GM23248 (cell line): Measurements from ENCODE around the gene HIPK2. TPM values are rescaled to one million over a fixed set of nuclear protein-coding genes. Genes with fewer than 3 reads are reported as not detected.

Source experiments
- DNase-seq: peaks from one replicate; pipeline ENCODE4 v3.0.0-alpha.2; 2015
- H2AFZ ChIP-seq: fragments of 200-600 bp; sonication (generic); 2 replicates; pipeline ENCODE4 v1.6.1; 2016; ENCODE audit warnings: antibody characterized with exemption
- H3F3A ChIP-seq: fragments of 200-600 bp; sonication (generic); 2 replicates; pipeline ENCODE4 v1.6.1; 2016; ENCODE audit warnings: mild to moderate bottlenecking, antibody characterized with exemption, mixed run types; ENCODE audit not compliant: insufficient read depth
- H3K27ac ChIP-seq: fragments of 200-600 bp; sonication (generic); 2 replicates; pipeline ENCODE4 v1.5.1; 2016; ENCODE audit warnings: mild to moderate bottlenecking
- H3K27me3 ChIP-seq: fragments of 200-600 bp; sonication (generic); replicated peaks from 2 replicates; pipeline ENCODE4 v1.6.1; 2016; ENCODE audit warnings: mild to moderate bottlenecking; ENCODE audit not compliant: insufficient read depth
- H3K36me3 ChIP-seq: fragments of 200-600 bp; sonication (generic); 2 replicates; pipeline ENCODE4 v1.6.1; 2016; ENCODE audit warnings: low read depth, mild to moderate bottlenecking
- H3K4me1 ChIP-seq: fragments of 200-600 bp; sonication (generic); 2 replicates; pipeline ENCODE4 v1.6.1; 2016; ENCODE audit warnings: mild to moderate bottlenecking; ENCODE audit not compliant: insufficient read depth
- H3K4me2 ChIP-seq: fragments of 200-600 bp; sonication (generic); one replicate; pipeline ENCODE4 v1.6.1; 2016; ENCODE audit warnings: mild to moderate bottlenecking; ENCODE audit not compliant: unreplicated experiment
- H3K4me3 ChIP-seq: fragments of 200-600 bp; sonication (generic); 2 replicates; pipeline ENCODE4 v1.5.1; 2016; ENCODE audit warnings: mild to moderate bottlenecking
- H3K79me2 ChIP-seq: fragments of 200-600 bp; sonication (generic); 2 replicates; pipeline ENCODE4 v1.6.1; 2016; ENCODE audit warnings: mild to moderate bottlenecking; ENCODE audit not compliant: insufficient read depth
- H3K9ac ChIP-seq: fragments of 200-600 bp; sonication (generic); 2 replicates; pipeline ENCODE4 v1.6.1; 2016; ENCODE audit warnings: mild to moderate bottlenecking
- H3K9me2 ChIP-seq: fragments of 200-600 bp; sonication (generic); 2 replicates; pipeline ENCODE4 v1.6.1; 2016; ENCODE audit warnings: mixed run types, mild to moderate bottlenecking, moderate library complexity; ENCODE audit not compliant: insufficient read depth
- H3K9me3 ChIP-seq: fragments of 200-600 bp; sonication (generic); one replicate; pipeline ENCODE4 v1.6.1; 2017; ENCODE audit warnings: low read depth
- H4K20me1 ChIP-seq: fragments of 200-600 bp; sonication (generic); 2 replicates; pipeline ENCODE4 v1.6.0; 2016; ENCODE audit not compliant: insufficient read depth
- EZH2 ChIP-seq: fragments of 200-600 bp; sonication (generic); IDR thresholded peaks from 2 replicates; pipeline ENCODE4 v1.6.1; 2018; ENCODE audit warnings: antibody characterized with exemption, mild to moderate bottlenecking; ENCODE audit not compliant: insufficient read depth, poor library complexity, severe bottlenecking
- EZH2phosphoT487 ChIP-seq: fragments of 200-600 bp; sonication (generic); IDR thresholded peaks from 2 replicates; pipeline ENCODE4 v1.6.1; 2018; ENCODE audit warnings: antibody characterized with exemption, moderate library complexity, mild to moderate bottlenecking, low read depth; ENCODE audit not compliant: insufficient read depth
- WGBS, 2 experiments: methylation state at CpG; one replicate each; pipeline ENCODE4 v1.1.6; 2015 to 2017; ENCODE audit warnings: low lambda C conversion rate in 2 of 2, low coverage in 1 of 2; ENCODE audit errors: missing lambda C conversion rate in 2 of 2; 5-methylcytosine and 5-hydroxymethylcytosine counted together
- in situ Hi-C: fragments of 300-500 bp; cut with MboI; formaldehyde crosslinking; loops from 2 replicates; pipeline ENCODE4 v1.15.0; 2020
- polyA plus RNA-seq: library from polyadenylated mRNA; unstranded; fragments of >200 nt; fragmentation: Nextera tagmentation; extraction: Ambion mirVana; gene quantifications from 2 replicates; pipeline ENCODE4 v1.2.1, GENCODE V29; 2016
- total RNA-seq: library from RNA; depleted of rRNA; stranded (reverse); fragments of >200 nt; shearing (Covaris generic); gene quantifications from 2 replicates; pipeline ENCODE4 v1.2.3, GENCODE V29; 2014

The HIPK2 gene
- total and polyA plus RNA-seq, 2 experiments from 2014 or later = 4.7 to 7.9 TPM

- no peak for DNase-seq
- no peaks in the 10 kb centered on the region for H3K79me2 ChIP-seq
- in situ Hi-C loops = no loop called here
- H3K9me3 ChIP-seq = no peaks in the 10 kb centered on the region
- no peak overlapping the region for H3K4me2 ChIP-seq
- no peaks in the 10 kb centered on the region for H3K27me3 ChIP-seq
- H3K27ac ChIP-seq = no peak overlapping the region
- no peak overlapping the region for H3K4me3 ChIP-seq
- no peaks in the 10 kb centered on the region for H3F3A ChIP-seq
- H2AFZ ChIP-seq = no peak overlapping the region
- TF ChIP-seq EZH2 (no peak), EZH2phosphoT487 (no peak)
- no peak overlapping the region for H3K9ac ChIP-seq
- H3K36me3 ChIP-seq = peaks cover 17% of the 10 kb centered on the region
- no peaks in the 10 kb centered on the region for H3K4me1 ChIP-seq
- H4K20me1 ChIP-seq = no peaks in the 10 kb centered on the region
- no peaks in the 10 kb centered on the region for H3K9me2 ChIP-seq
- WGBS, 2 experiments = 82 to 89% methylated on average over 5 of the region's 5 CpGs
Measured at GRCh38 chr7:139603282-139603681, 174.5 kb downstream of the HIPK2 start.

GRCh38 chr7:139602143-139602722 lies 175.6 kb downstream of the HIPK2 start:
- Histone ChIP-seq H2AFZ (no peak overlapping the region), H3K4me3 (no peak overlapping the region), H4K20me1 (no peaks in the 10 kb centered on the region), H3K36me3 (peaks cover 17% of the 10 kb centered on the region), H3K9me2 (no peaks in the 10 kb centered on the region), H3K4me2 (no peak overlapping the region), H3F3A (no peaks in the 10 kb centered on the region), H3K4me1 (no peaks in the 10 kb centered on the region), H3K9ac (no peak overlapping the region), H3K27me3 (no peaks in the 10 kb centered on the region), H3K27ac (no peak overlapping the region), H3K79me2 (no peaks in the 10 kb centered on the region), H3K9me3 (no peaks in the 10 kb centered on the region)
- in situ Hi-C loops = no loop called here
- 80 to 83% methylated on average over 7 of the region's 7 CpGs for WGBS, 2 experiments
- peak; percentile 69 for DNase-seq
- TF ChIP-seq EZH2phosphoT487 = no peak
- TF ChIP-seq EZH2 = no peak

- H3K9me3 ChIP-seq = no peaks in the 10 kb centered on the region
- no peak overlapping the region for H3K4me2 ChIP-seq
- no peak overlapping the region for H2AFZ ChIP-seq
- no peaks in the 10 kb centered on the region for H4K20me1 ChIP-seq
- no peaks in the 10 kb centered on the region for H3K9me2 ChIP-seq
- no peak overlapping the region for H3K4me3 ChIP-seq
- 79 to 84% methylated on average over 6 of the region's 6 CpGs for WGBS, 2 experiments
- TF ChIP-seq EZH2 (no peak), EZH2phosphoT487 (no peak)
- no peaks in the 10 kb centered on the region for H3F3A ChIP-seq
- H3K27ac ChIP-seq = no peak overlapping the region
- H3K9ac ChIP-seq = no peak overlapping the region
- peaks cover 22% of the 10 kb centered on the region for H3K36me3 ChIP-seq
- in situ Hi-C loops = no loop called here
- no peak for DNase-seq
- no peaks in the 10 kb centered on the region for H3K4me1 ChIP-seq
- no peaks in the 10 kb centered on the region for H3K27me3 ChIP-seq
- H3K79me2 ChIP-seq = no peaks in the 10 kb centered on the region
Measured at GRCh38 chr7:139601176-139601575, 176.6 kb downstream of the HIPK2 start.

GRCh38 chr7:139600306-139600705 lies 177.5 kb downstream of the HIPK2 start:
- Histone ChIP-seq H3K4me1 (peaks cover 6% of the 10 kb centered on the region), H3K9me3 (no peaks in the 10 kb centered on the region), H3K79me2 (no peaks in the 10 kb centered on the region), H3K9ac (no peak overlapping the region), H3K36me3 (peaks cover 24% of the 10 kb centered on the region), H3F3A (no peaks in the 10 kb centered on the region), H3K27me3 (no peaks in the 10 kb centered on the region), H3K4me2 (no peak overlapping the region), H3K9me2 (no peaks in the 10 kb centered on the region), H2AFZ (no peak overlapping the region), H3K27ac (no peak overlapping the region), H3K4me3 (no peak overlapping the region), H4K20me1 (no peaks in the 10 kb centered on the region)
- TF ChIP-seq EZH2 (no peak), EZH2phosphoT487 (no peak)
- in situ Hi-C loops = no loop called here
- DNase-seq = no peak
- 93% methylated on average over 8 of the region's 8 CpGs for WGBS, 2 experiments

GRCh38 chr7:139598642-139599041 lies 179.2 kb downstream of the HIPK2 start:
- TF ChIP-seq EZH2 (no peak), EZH2phosphoT487 (no peak)
- in situ Hi-C loops = no loop called here
- no peaks in the 10 kb centered on the region for H4K20me1 ChIP-seq
- no peak overlapping the region for H3K4me3 ChIP-seq
- H3K9me2 ChIP-seq = no peaks in the 10 kb centered on the region
- peaks cover 9% of the 10 kb centered on the region for H3K4me1 ChIP-seq
- H3K9me3 ChIP-seq = no peaks in the 10 kb centered on the region
- H3K9ac ChIP-seq = no peak overlapping the region
- no peak overlapping the region for H3K4me2 ChIP-seq
- 97 to 100% methylated on average over 1 of the region's 1 CpG for WGBS, 2 experiments
- H2AFZ ChIP-seq = no peak overlapping the region
- H3K27ac ChIP-seq = no peak overlapping the region
- peaks cover 24% of the 10 kb centered on the region for H3K36me3 ChIP-seq
- H3K27me3 ChIP-seq = no peaks in the 10 kb centered on the region
- no peaks in the 10 kb centered on the region for H3F3A ChIP-seq
- DNase-seq = no peak
- no peaks in the 10 kb centered on the region for H3K79me2 ChIP-seq
